Smooth muscle cell (in vitro differentiated cells): Measurements from ENCODE around the gene DBI. TPM values are rescaled to one million over a fixed set of nuclear protein-coding genes. Genes with fewer than 3 reads are reported as not detected.
"Not testable (repeated sequence)": the region's sequence is repeated elsewhere in the genome, so short reads cannot be mapped to it uniquely, and the experiment has no call there.

ENCODE experiments used
- DNase-seq: peaks from one replicate; lab custom pipeline; 2025; ENCODE audit not compliant: unreplicated experiment; lab: John Stamatoyannopoulos, UW
- H2AFZ ChIP-seq: fragments of 200-600 bp; sonication (generic); 2 replicates; pipeline ENCODE4 v1.6.0; 2016; ENCODE audit warnings: antibody characterized with exemption, low read depth, mild to moderate bottlenecking
- H3F3A ChIP-seq: fragments of 200-600 bp; sonication (generic); 2 replicates; pipeline ENCODE4 v1.6.0; 2017; ENCODE audit warnings: antibody characterized with exemption, low read depth
- H3K27ac ChIP-seq: fragments of 200-600 bp; sonication (generic); 2 replicates; pipeline ENCODE4 v1.5.1; 2016; ENCODE audit warnings: low read depth, mild to moderate bottlenecking
- H3K27me3 ChIP-seq: fragments of 200-600 bp; sonication (generic); 2 replicates; pipeline ENCODE4 v1.6.1; 2016; ENCODE audit warnings: low read depth, mild to moderate bottlenecking
- H3K36me3 ChIP-seq: fragments of 200-600 bp; sonication (generic); 2 replicates; pipeline ENCODE4 v1.5.1; 2016; ENCODE audit warnings: low read depth
- H3K4me1 ChIP-seq: fragments of 200-600 bp; sonication (generic); 2 replicates; pipeline ENCODE4 v1.5.1; 2016; ENCODE audit warnings: low read depth
- H3K4me2 ChIP-seq: fragments of 200-600 bp; sonication (generic); 2 replicates; pipeline ENCODE4 v1.6.0; 2016; ENCODE audit warnings: mild to moderate bottlenecking
- H3K4me3 ChIP-seq: fragments of 200-600 bp; sonication (generic); 2 replicates; pipeline ENCODE4 v1.5.1; 2016; ENCODE audit warnings: mild to moderate bottlenecking
- H3K79me2 ChIP-seq: fragments of 200-600 bp; sonication (generic); 2 replicates; pipeline ENCODE4 v1.6.0; 2016; ENCODE audit warnings: low read depth, mild to moderate bottlenecking
- H3K9ac ChIP-seq: fragments of 200-600 bp; sonication (generic); 2 replicates; pipeline ENCODE4 v1.6.0; 2016; ENCODE audit warnings: low read depth
- H3K9me3 ChIP-seq: fragments of 200-600 bp; sonication (generic); replicated peaks from 2 replicates; pipeline ENCODE4 v1.5.1; 2016; ENCODE audit warnings: low read depth
- H4K20me1 ChIP-seq: fragments of 200-600 bp; sonication (generic); 2 replicates; pipeline ENCODE4 v1.6.0; 2016; ENCODE audit warnings: low read depth
- WGBS: methylation state at CpG from one replicate; pipeline ENCODE4 v1.1.7; 2016; ENCODE audit warnings: low lambda C conversion rate; 5-methylcytosine and 5-hydroxymethylcytosine counted together
- polyA plus RNA-seq: library from polyadenylated mRNA; unstranded; fragments of >200 nt; fragmentation: Nextera tagmentation; extraction: Ambion mirVana; gene quantifications from 2 replicates; pipeline ENCODE4 v1.2.1, GENCODE V29; 2016
- total RNA-seq: library from RNA; depleted of rRNA; stranded (reverse); fragments of >200 nt; gene quantifications from 2 replicates; pipeline ENCODE4 v1.2.3, GENCODE V29; 2014
- TF ChIP-seq, protein P1 (sequence below): fragments of 200-600 bp; sonication (generic); IDR thresholded peaks from 2 replicates; pipeline ENCODE4 v1.5.1; 2017; ENCODE audit warnings: borderline replicate concordance, mild to moderate bottlenecking, antibody characterized with exemption; ENCODE audit not compliant: insufficient read depth, poor library complexity, severe bottlenecking

Gene DBI
- total and polyA plus RNA-seq, 2 experiments from 2014 or later = 126 to 408 TPM

GRCh38 chr2:119372778-119373568, 6.2 kb downstream of the DBI start:
- Histone ChIP-seq H4K20me1 (peaks cover 19% of the 10 kb centered on the region), H3K4me2 (no peak overlapping the region), H3K4me1 (peaks cover 5% of the 10 kb centered on the region), H3K27ac (no peak overlapping the region), H2AFZ (no peak overlapping the region), H3K79me2 (peaks cover 7% of the 10 kb centered on the region), H3K9me3 (no peaks in the 10 kb centered on the region), H3K4me3 (no peak overlapping the region), H3K9ac (no peak overlapping the region), H3F3A (no peaks in the 10 kb centered on the region), H3K27me3 (no peaks in the 10 kb centered on the region), H3K36me3 (peaks cover 26% of the 10 kb centered on the region)
- TF ChIP-seq, protein P1, sequence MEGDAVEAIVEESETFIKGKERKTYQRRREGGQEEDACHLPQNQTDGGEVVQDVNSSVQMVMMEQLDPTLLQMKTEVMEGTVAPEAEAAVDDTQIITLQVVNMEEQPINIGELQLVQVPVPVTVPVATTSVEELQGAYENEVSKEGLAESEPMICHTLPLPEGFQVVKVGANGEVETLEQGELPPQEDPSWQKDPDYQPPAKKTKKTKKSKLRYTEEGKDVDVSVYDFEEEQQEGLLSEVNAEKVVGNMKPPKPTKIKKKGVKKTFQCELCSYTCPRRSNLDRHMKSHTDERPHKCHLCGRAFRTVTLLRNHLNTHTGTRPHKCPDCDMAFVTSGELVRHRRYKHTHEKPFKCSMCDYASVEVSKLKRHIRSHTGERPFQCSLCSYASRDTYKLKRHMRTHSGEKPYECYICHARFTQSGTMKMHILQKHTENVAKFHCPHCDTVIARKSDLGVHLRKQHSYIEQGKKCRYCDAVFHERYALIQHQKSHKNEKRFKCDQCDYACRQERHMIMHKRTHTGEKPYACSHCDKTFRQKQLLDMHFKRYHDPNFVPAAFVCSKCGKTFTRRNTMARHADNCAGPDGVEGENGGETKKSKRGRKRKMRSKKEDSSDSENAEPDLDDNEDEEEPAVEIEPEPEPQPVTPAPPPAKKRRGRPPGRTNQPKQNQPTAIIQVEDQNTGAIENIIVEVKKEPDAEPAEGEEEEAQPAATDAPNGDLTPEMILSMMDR = no peak
- DNase-seq = no peak
- 89% methylated on average over 7 of the region's 7 CpGs for WGBS

DNA sequence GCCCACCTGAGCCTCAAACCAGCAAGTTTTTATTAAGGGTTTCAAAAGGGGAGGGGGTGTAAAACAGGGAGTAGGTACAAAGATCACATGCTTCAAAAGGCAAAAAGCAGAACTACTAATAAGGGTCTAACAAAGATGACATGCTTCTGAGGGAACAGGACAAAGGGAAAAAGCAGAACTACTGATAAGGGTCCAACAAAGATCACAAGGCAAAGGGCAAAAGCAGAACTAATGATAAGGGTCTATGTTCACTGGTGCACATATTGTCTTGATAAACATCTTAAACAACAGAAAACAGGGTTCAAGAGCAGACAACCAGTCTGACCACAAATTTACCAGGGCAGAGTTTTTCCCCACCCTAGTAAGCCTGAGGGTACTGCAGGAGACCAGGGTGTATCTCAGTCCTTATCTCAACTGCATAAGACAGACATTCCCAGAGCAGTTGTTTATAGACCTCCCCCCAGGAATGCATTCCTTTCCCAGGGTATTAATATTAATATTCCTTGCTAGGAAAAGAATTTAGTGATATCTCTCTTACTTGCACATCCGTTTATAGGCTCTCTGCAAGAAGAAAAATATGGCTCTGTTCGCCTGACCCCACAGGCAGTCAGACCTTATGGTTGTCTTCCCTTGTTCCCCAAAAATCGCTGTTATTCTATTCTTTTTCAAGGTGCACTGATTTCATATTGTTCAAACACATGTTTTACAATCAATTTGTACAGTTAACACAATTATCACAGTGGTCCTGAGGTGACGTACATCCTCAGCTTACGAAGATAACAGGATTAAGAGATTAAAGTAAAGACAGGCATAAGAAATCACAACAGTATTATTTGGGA, 7.3 kb downstream of the DBI start:
- not testable (repeated sequence) for H3K4me2 ChIP-seq, H3K4me1 ChIP-seq, H3K79me2 ChIP-seq, H3K9me3 ChIP-seq, H4K20me1 ChIP-seq, H3K27ac ChIP-seq, H2AFZ ChIP-seq, H3F3A ChIP-seq, H3K9ac ChIP-seq, DNase-seq, H3K4me3 ChIP-seq, H3K27me3 ChIP-seq
- peaks cover 26% of the 10 kb centered on the region for H3K36me3 ChIP-seq
- WGBS = 93% methylated on average over 5 of the region's 5 CpGs

DNA sequence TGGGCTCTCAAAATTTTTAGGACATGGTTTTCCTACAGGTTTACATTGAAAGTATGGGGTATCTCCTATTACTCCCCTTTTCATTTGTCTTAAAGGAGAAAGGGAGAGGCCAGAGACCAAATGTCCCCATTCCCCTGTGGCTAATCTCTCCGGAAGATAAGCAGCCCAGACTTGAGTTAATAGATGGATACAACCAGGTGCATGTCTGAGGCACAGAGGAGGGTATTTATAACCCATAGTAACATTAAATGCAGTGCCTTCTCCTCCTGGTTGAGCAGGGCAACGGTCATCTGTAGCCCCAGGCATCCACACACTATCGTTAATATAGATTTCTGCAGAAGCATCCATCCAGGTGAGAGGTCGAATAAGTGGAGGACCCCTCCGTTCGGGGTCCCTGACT, 9.6 kb downstream of the DBI start:
- H3K36me3 ChIP-seq = peaks cover 20% of the 10 kb centered on the region
- H3K9me3 ChIP-seq, H3K4me2 ChIP-seq, H3K9ac ChIP-seq, H3K4me1 ChIP-seq, H3K27ac ChIP-seq, H2AFZ ChIP-seq, H3F3A ChIP-seq, H3K4me3 ChIP-seq, H4K20me1 ChIP-seq, H3K27me3 ChIP-seq, H3K79me2 ChIP-seq, DNase-seq: not testable (repeated sequence)
- 75% methylated on average over 6 of the region's 6 CpGs for WGBS

DNA sequence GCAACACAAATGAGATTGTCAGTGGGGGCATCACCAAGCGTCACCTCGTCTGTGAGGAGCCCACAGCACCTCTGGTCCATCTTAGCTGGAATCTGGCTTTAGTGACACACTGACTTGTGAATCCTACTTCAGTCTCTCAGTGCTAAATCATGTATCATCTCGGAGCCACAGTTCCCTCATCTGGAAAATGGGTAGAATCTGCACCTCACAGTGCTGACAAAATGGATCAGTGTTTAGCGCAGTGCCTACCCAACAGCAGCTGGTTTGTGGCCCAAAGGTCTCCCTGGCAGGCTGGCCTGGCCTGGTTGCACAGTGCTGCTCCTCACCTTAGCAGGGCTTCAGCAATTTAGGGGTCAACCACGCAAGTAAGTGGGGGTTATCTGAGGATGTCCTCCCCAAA, 10.0 kb downstream of the DBI start:
- Histone ChIP-seq H4K20me1 (no peaks in the 10 kb centered on the region), H3K27me3 (no peaks in the 10 kb centered on the region), H3K27ac (no peak overlapping the region), H3K9ac (no peak overlapping the region), H2AFZ (no peak overlapping the region), H3K4me3 (no peak overlapping the region), H3K36me3 (peaks cover 20% of the 10 kb centered on the region), H3K4me2 (no peak overlapping the region), H3K4me1 (no peaks in the 10 kb centered on the region), H3K9me3 (no peaks in the 10 kb centered on the region), H3F3A (no peaks in the 10 kb centered on the region), H3K79me2 (no peaks in the 10 kb centered on the region)
- WGBS = 95% methylated on average over 5 of the region's 5 CpGs
- TF ChIP-seq, protein P1 = no peak
- no peak for DNase-seq
